Measurements from ENCODE around the gene CRYGC.
"Not testable (repeated sequence)": the region's sequence is repeated elsewhere in the genome, so short reads cannot be mapped to it uniquely, and the experiment has no call there.

Gene CRYGC

GRCh38 chr2:208101716-208102631 lies 27.7 kb downstream of the CRYGC start:
- H3K4me1 ChIP-seq (ENCODE audit: insufficient read depth, low read length), result no peaks in the 10 kb centered on the region

GRCh38 chr2:208099682-208100470 lies 29.8 kb downstream of the CRYGC start:
- no peaks in the 10 kb centered on the region for H3K4me1 ChIP-seq (ENCODE audit: insufficient read depth, low read length)
- no peak overlapping the region for H3K27ac ChIP-seq (ENCODE audit: low read length)
- H3K9ac ChIP-seq (ENCODE audit: low read depth, low read length), result no peak overlapping the region
- H3K27me3 ChIP-seq (ENCODE audit: insufficient read depth, low read length), result no peaks in the 10 kb centered on the region
- H3K9me3 ChIP-seq (ENCODE audit: insufficient read depth, low read depth, low read length), result no peaks in the 10 kb centered on the region
- no peak overlapping the region for H3K4me3 ChIP-seq (ENCODE audit: low read length)
- no peaks in the 10 kb centered on the region for H3K36me3 ChIP-seq (ENCODE audit: insufficient read depth, low read depth, low read length)

More at GRCh38 chr2:208101716-208102631, 27.7 kb downstream of the CRYGC start:
- no peaks in the 10 kb centered on the region for H3K36me3 ChIP-seq (ENCODE audit: insufficient read depth, low read depth, low read length)
- H3K9me3 ChIP-seq (ENCODE audit: insufficient read depth, low read depth, low read length), result no peaks in the 10 kb centered on the region
- no peak overlapping the region for H3K27ac ChIP-seq (ENCODE audit: low read length)
- H3K27me3 ChIP-seq (ENCODE audit: insufficient read depth, low read length), result no peaks in the 10 kb centered on the region
- no peak overlapping the region for H3K4me3 ChIP-seq (ENCODE audit: low read length)
- H3K9ac ChIP-seq (ENCODE audit: low read depth, low read length), result no peak overlapping the region

GRCh38 chr2:208098701-208099100 lies 30.9 kb downstream of the CRYGC start:
- not testable (repeated sequence) for H3K36me3 ChIP-seq (ENCODE audit: insufficient read depth, low read depth, low read length); H3K27me3 ChIP-seq (ENCODE audit: insufficient read depth, low read length); H3K4me1 ChIP-seq (ENCODE audit: insufficient read depth, low read length); H3K9ac ChIP-seq (ENCODE audit: low read depth, low read length); H3K27ac ChIP-seq (ENCODE audit: low read length); H3K4me3 ChIP-seq (ENCODE audit: low read length); H3K9me3 ChIP-seq (ENCODE audit: insufficient read depth, low read depth, low read length)

- no peaks in the 10 kb centered on the region for H3K27me3 ChIP-seq (ENCODE audit: insufficient read depth, low read length)
- no peak overlapping the region for H3K9ac ChIP-seq (ENCODE audit: low read depth, low read length)
Measured at GRCh38 chr2:208098267-208098666, 31.4 kb downstream of the CRYGC start.

GRCh38 chr2:208097801-208098200 lies 31.8 kb downstream of the CRYGC start:
- Histone ChIP-seq H3K9ac (ENCODE audit: low read depth, low read length) (no peak overlapping the region), H3K4me1 (ENCODE audit: insufficient read depth, low read length) (no peaks in the 10 kb centered on the region), H3K36me3 (ENCODE audit: insufficient read depth, low read depth, low read length) (no peaks in the 10 kb centered on the region), H3K27me3 (ENCODE audit: insufficient read depth, low read length) (no peaks in the 10 kb centered on the region), H3K9me3 (ENCODE audit: insufficient read depth, low read depth, low read length) (no peaks in the 10 kb centered on the region), H3K27ac (ENCODE audit: low read length) (no peak overlapping the region), H3K4me3 (ENCODE audit: low read length) (no peak overlapping the region)

More at GRCh38 chr2:208098267-208098666, 31.4 kb downstream of the CRYGC start:
- no peak overlapping the region for H3K4me3 ChIP-seq (ENCODE audit: low read length)
- H3K9me3 ChIP-seq (ENCODE audit: insufficient read depth, low read depth, low read length), result no peaks in the 10 kb centered on the region
- H3K36me3 ChIP-seq (ENCODE audit: insufficient read depth, low read depth, low read length), result no peaks in the 10 kb centered on the region
- no peaks in the 10 kb centered on the region for H3K4me1 ChIP-seq (ENCODE audit: insufficient read depth, low read length)
- no peak overlapping the region for H3K27ac ChIP-seq (ENCODE audit: low read length)

- Histone ChIP-seq H3K9me3 (ENCODE audit: insufficient read depth, low read depth, low read length) (no peaks in the 10 kb centered on the region), H3K36me3 (ENCODE audit: insufficient read depth, low read depth, low read length) (no peaks in the 10 kb centered on the region), H3K9ac (ENCODE audit: low read depth, low read length) (no peak overlapping the region), H3K4me1 (ENCODE audit: insufficient read depth, low read length) (no peaks in the 10 kb centered on the region), H3K4me3 (ENCODE audit: low read length) (no peak overlapping the region), H3K27me3 (ENCODE audit: insufficient read depth, low read length) (no peaks in the 10 kb centered on the region), H3K27ac (ENCODE audit: low read length) (no peak overlapping the region)
Measured at GRCh38 chr2:208097313-208097712, 32.3 kb downstream of the CRYGC start.

- Histone ChIP-seq H3K9me3 (ENCODE audit: insufficient read depth, low read depth, low read length) (no peaks in the 10 kb centered on the region), H3K36me3 (ENCODE audit: insufficient read depth, low read depth, low read length) (no peaks in the 10 kb centered on the region), H3K4me3 (ENCODE audit: low read length) (no peak overlapping the region), H3K9ac (ENCODE audit: low read depth, low read length) (no peak overlapping the region), H3K27me3 (ENCODE audit: insufficient read depth, low read length) (no peaks in the 10 kb centered on the region), H3K4me1 (ENCODE audit: insufficient read depth, low read length) (no peaks in the 10 kb centered on the region), H3K27ac (ENCODE audit: low read length) (no peak overlapping the region)
Measured at GRCh38 chr2:208096080-208096479, 33.5 kb downstream of the CRYGC start.

GRCh38 chr2:208093128-208093527 lies 36.5 kb downstream of the CRYGC start:
- no peak overlapping the region for H3K9ac ChIP-seq (ENCODE audit: low read depth, low read length)
- H3K27me3 ChIP-seq (ENCODE audit: insufficient read depth, low read length), result no peaks in the 10 kb centered on the region
- H3K4me1 ChIP-seq (ENCODE audit: insufficient read depth, low read length), result no peaks in the 10 kb centered on the region
- no peaks in the 10 kb centered on the region for H3K9me3 ChIP-seq (ENCODE audit: insufficient read depth, low read depth, low read length)
- no peak overlapping the region for H3K27ac ChIP-seq (ENCODE audit: low read length)
- H3K4me3 ChIP-seq (ENCODE audit: low read length), result no peak overlapping the region
- no peaks in the 10 kb centered on the region for H3K36me3 ChIP-seq (ENCODE audit: insufficient read depth, low read depth, low read length)

GRCh38 chr2:208092093-208092832 lies 37.4 kb downstream of the CRYGC start:
- Histone ChIP-seq H3K4me3 (ENCODE audit: low read length) (no peak overlapping the region), H3K27ac (ENCODE audit: low read length) (no peak overlapping the region), H3K9me3 (ENCODE audit: insufficient read depth, low read depth, low read length) (no peaks in the 10 kb centered on the region), H3K27me3 (ENCODE audit: insufficient read depth, low read length) (no peaks in the 10 kb centered on the region), H3K36me3 (ENCODE audit: insufficient read depth, low read depth, low read length) (no peaks in the 10 kb centered on the region), H3K9ac (ENCODE audit: low read depth, low read length) (no peak overlapping the region), H3K4me1 (ENCODE audit: insufficient read depth, low read length) (no peaks in the 10 kb centered on the region)

GRCh38 chr2:208090420-208090819 lies 39.2 kb downstream of the CRYGC start:
- H3K27ac ChIP-seq (ENCODE audit: low read length), result no peak overlapping the region
- H3K4me1 ChIP-seq (ENCODE audit: insufficient read depth, low read length), result no peaks in the 10 kb centered on the region
- H3K27me3 ChIP-seq (ENCODE audit: insufficient read depth, low read length), result no peaks in the 10 kb centered on the region
- no peaks in the 10 kb centered on the region for H3K36me3 ChIP-seq (ENCODE audit: insufficient read depth, low read depth, low read length)
- no peak overlapping the region for H3K9ac ChIP-seq (ENCODE audit: low read depth, low read length)
- H3K9me3 ChIP-seq (ENCODE audit: insufficient read depth, low read depth, low read length), result no peaks in the 10 kb centered on the region
- no peak overlapping the region for H3K4me3 ChIP-seq (ENCODE audit: low read length)

- H3K27ac ChIP-seq (ENCODE audit: low read length), result no peak overlapping the region
- no peaks in the 10 kb centered on the region for H3K27me3 ChIP-seq (ENCODE audit: insufficient read depth, low read length)
- no peak overlapping the region for H3K4me3 ChIP-seq (ENCODE audit: low read length)
- H3K4me1 ChIP-seq (ENCODE audit: insufficient read depth, low read length), result no peaks in the 10 kb centered on the region
- no peaks in the 10 kb centered on the region for H3K9me3 ChIP-seq (ENCODE audit: insufficient read depth, low read depth, low read length)
- no peaks in the 10 kb centered on the region for H3K36me3 ChIP-seq (ENCODE audit: insufficient read depth, low read depth, low read length)
- no peak overlapping the region for H3K9ac ChIP-seq (ENCODE audit: low read depth, low read length)
Measured at GRCh38 chr2:208086029-208086428, 43.6 kb downstream of the CRYGC start.
